ENCODE data around the gene PHLDA2. TPM values are rescaled to one million over a fixed set of nuclear protein-coding genes. Genes with fewer than 3 reads are reported as not detected.
A peak's percentile ranks its signal among the peaks of the same experiment; 100 is the strongest.

Gene PHLDA2
- total and polyA plus RNA-seq, 9 of the 15 experiments (the other 6 are each of a cell fraction or from before 2014, with no cell fraction given) = 0.43 to 42.4 (median 4.7) TPM

- no peak for TF ChIP-seq ZBTB5 (IDR thresholded peaks at IDR 0.05)
- peak; percentile 58 for TF ChIP-seq POLR2AphosphoS5 (IDR thresholded peaks at IDR 0.05; ENCODE audit: control insufficient read depth, insufficient read depth, low read depth, low read length)
- TF ChIP-seq, protein P1, sequence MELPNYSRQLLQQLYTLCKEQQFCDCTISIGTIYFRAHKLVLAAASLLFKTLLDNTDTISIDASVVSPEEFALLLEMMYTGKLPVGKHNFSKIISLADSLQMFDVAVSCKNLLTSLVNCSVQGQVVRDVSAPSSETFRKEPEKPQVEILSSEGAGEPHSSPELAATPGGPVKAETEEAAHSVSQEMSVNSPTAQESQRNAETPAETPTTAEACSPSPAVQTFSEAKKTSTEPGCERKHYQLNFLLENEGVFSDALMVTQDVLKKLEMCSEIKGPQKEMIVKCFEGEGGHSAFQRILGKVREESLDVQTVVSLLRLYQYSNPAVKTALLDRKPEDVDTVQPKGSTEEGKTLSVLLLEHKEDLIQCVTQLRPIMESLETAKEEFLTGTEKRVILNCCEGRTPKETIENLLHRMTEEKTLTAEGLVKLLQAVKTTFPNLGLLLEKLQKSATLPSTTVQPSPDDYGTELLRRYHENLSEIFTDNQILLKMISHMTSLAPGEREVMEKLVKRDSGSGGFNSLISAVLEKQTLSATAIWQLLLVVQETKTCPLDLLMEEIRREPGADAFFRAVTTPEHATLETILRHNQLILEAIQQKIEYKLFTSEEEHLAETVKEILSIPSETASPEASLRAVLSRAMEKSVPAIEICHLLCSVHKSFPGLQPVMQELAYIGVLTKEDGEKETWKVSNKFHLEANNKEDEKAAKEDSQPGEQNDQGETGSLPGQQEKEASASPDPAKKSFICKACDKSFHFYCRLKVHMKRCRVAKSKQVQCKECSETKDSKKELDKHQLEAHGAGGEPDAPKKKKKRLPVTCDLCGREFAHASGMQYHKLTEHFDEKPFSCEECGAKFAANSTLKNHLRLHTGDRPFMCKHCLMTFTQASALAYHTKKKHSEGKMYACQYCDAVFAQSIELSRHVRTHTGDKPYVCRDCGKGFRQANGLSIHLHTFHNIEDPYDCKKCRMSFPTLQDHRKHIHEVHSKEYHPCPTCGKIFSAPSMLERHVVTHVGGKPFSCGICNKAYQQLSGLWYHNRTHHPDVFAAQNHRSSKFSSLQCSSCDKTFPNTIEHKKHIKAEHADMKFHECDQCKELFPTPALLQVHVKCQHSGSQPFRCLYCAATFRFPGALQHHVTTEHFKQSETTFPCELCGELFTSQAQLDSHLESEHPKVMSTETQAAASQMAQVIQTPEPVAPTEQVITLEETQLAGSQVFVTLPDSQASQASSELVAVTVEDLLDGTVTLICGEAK (IDR thresholded peaks at IDR 0.05) = peak; percentile 43; the same call in 1 of the 2 replicates
- TF ChIP-seq, protein P1 (CRISPR knock-in tag; IDR thresholded peaks at IDR 0.05) = no peak
- TF ChIP-seq ATF7 (IDR thresholded peaks at IDR 0.05) = peak; percentile 76
- TF ChIP-seq POLR2G (IDR thresholded peaks at IDR 0.05; ENCODE audit: low read depth, low read length) = peak; percentile 85
- TF ChIP-seq ZBTB33 (CRISPR knock-in tag; IDR thresholded peaks at IDR 0.05) = peak; percentile 71; the same call in 1 of the 2 replicates
- TF ChIP-seq, protein P2, sequence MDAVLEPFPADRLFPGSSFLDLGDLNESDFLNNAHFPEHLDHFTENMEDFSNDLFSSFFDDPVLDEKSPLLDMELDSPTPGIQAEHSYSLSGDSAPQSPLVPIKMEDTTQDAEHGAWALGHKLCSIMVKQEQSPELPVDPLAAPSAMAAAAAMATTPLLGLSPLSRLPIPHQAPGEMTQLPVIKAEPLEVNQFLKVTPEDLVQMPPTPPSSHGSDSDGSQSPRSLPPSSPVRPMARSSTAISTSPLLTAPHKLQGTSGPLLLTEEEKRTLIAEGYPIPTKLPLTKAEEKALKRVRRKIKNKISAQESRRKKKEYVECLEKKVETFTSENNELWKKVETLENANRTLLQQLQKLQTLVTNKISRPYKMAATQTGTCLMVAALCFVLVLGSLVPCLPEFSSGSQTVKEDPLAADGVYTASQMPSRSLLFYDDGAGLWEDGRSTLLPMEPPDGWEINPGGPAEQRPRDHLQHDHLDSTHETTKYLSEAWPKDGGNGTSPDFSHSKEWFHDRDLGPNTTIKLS (IDR thresholded peaks at IDR 0.05; ENCODE audit: borderline replicate concordance, low read depth) = peak; percentile 96
- peak; percentile 86 for TF ChIP-seq LEF1 (IDR thresholded peaks at IDR 0.05)
- TF ChIP-seq PHF8 (IDR thresholded peaks at IDR 0.05; ENCODE audit: borderline replicate concordance, low read length) = peak; percentile 59; the same call in 1 of the 2 replicates
- no peak for TF ChIP-seq ILF3 (IDR thresholded peaks at IDR 0.05; ENCODE audit: borderline replicate concordance)
Measured at GRCh38 chr11:2890466-2891294, 38.5 kb downstream of the PHLDA2 start (continued).

Data from K562 (cell line).